Neural cell (in vitro differentiated cells): ENCODE data around the gene IRF3.

Source experiments
- CTCF ChIP-seq: fragments of 450-650 bp; IDR thresholded peaks from 2 replicates; pipeline ENCODE4 v1.5.1; 2014; ENCODE audit warnings: antibody characterized with exemption, mild to moderate bottlenecking, moderate library complexity; ENCODE audit not compliant: poor library complexity, severe bottlenecking
- EZH2 ChIP-seq: fragments of 200-600, 300-800 bp; shearing (Covaris generic), sonication (generic); IDR thresholded peaks from 2 replicates; pipeline ENCODE4 v1.6.1; 2014; ENCODE audit warnings: antibody characterized with exemption, low read length, borderline replicate concordance, mild to moderate bottlenecking; ENCODE audit not compliant: insufficient read depth, poor library complexity, severe bottlenecking
- RAD21 ChIP-seq: fragments of 450-650 bp; conservative IDR thresholded peaks from 2 replicates; pipeline ENCODE4 v1.6.1; 2014; ENCODE audit warnings: antibody characterized with exemption, mild to moderate bottlenecking, moderate library complexity
- SMC3 ChIP-seq: fragments of 450-650 bp; conservative IDR thresholded peaks from 2 replicates; pipeline ENCODE4 v1.6.1; 2014; ENCODE audit warnings: antibody characterized with exemption, mild to moderate bottlenecking, moderate library complexity; ENCODE audit not compliant: poor library complexity

DNA sequence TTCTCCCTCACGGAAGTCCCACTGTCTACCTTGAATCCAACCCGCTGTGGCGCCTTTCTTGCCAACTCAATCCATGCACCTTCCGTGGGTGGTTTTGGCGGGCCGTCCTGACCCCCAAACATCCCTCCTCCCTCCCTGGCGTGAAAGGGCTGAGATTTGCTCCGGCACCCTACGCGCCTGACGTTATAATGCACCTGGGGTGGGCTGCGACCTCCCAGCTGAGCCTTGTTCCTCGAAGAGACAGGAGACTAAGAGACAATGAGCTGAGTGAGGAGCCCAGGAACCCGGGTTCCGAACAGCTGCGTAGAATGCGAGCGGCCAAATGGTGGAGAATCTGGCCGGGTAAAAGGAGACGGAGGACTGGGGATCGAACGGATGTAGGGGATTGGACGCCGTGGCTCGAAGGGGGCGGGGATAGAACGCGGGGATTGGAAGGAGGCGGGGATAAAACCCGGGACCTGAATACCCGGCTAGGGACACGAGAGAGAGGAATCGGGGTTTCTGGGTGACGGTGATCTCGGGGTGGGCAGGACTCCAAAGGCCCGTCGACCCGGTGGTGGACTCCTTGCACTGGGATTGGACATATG, 25.1 kb upstream of the IRF3 start, which contains the start of gene CPT1C:
- TF ChIP-seq CTCF: no peak
- no peak for TF ChIP-seq RAD21
- no peak for TF ChIP-seq SMC3
- TF ChIP-seq EZH2: no peak
